ENCODE results near the gene SLC6A2. TPM values are rescaled to one million over a fixed set of nuclear protein-coding genes. Genes with fewer than 3 reads are reported as not detected.
"Not testable (repeated sequence)": the region's sequence is repeated elsewhere in the genome, so short reads cannot be mapped to it uniquely, and the experiment has no call there.

The SLC6A2 gene
- total RNA-seq, 2 donors from 2014 or later: 1.1 TPM; not detected in 1

- H3K27ac Mint-ChIP-seq: no peak overlapping the region
- no peaks in the 10 kb centered on the region for H3K36me3 ChIP-seq (ENCODE audit: control insufficient read depth, insufficient read depth, low read length)
- TF ChIP-seq CTCF (conservative IDR thresholded peaks at IDR 0.05): no peak
- H3K4me3 ChIP-seq (ENCODE audit: low read length): no peak overlapping the region
- no peak for DNase-seq
- H3K27ac ChIP-seq (ENCODE audit: low read depth, low read length): no peak overlapping the region
- H3K27me3 ChIP-seq (ENCODE audit: control insufficient read depth, insufficient read depth, low read length, poor library complexity, severe bottlenecking): peaks cover 15% of the 10 kb centered on the region
- no peak overlapping the region for H3K4me3 Mint-ChIP-seq
- no peaks in the 10 kb centered on the region for H3K4me1 ChIP-seq (ENCODE audit: control insufficient read depth, insufficient read depth, low read length)
- no peak overlapping the region for H3K9ac ChIP-seq (ENCODE audit: extremely low read depth, low read length, poor library complexity, severe bottlenecking)
- peaks cover 11% of the 10 kb centered on the region for H3K27me3 Mint-ChIP-seq (ENCODE audit: insufficient read depth)
- no peaks in the 10 kb centered on the region for H3K9me3 Mint-ChIP-seq
- no peaks in the 10 kb centered on the region for H3K4me1 Mint-ChIP-seq
- no peaks in the 10 kb centered on the region for H3K36me3 Mint-ChIP-seq (ENCODE audit: low read depth)
- no peaks in the 10 kb centered on the region for H3K9me3 ChIP-seq (ENCODE audit: control insufficient read depth, low read length)
- WGBS, 2 experiments (ENCODE audit: insufficient coverage in 1 of 2, insufficient read length in 1 of 2): 92 to 97% methylated on average over 4 of the region's 4 CpGs
Measured at GRCh38 chr16:55746081-55746480, 90.3 kb downstream of the SLC6A2 start.

GRCh38 chr16:55747785-55748184 lies 92.0 kb downstream of the SLC6A2 start:
- no peak overlapping the region for H3K4me3 ChIP-seq (ENCODE audit: low read length)
- peaks cover 15% of the 10 kb centered on the region for H3K27me3 ChIP-seq (ENCODE audit: control insufficient read depth, insufficient read depth, low read length, poor library complexity, severe bottlenecking)
- DNase-seq: no peak
- Mint-ChIP-seq H3K36me3 (ENCODE audit: low read depth) (no peaks in the 10 kb centered on the region), H3K9me3 (peaks cover 11% of the 10 kb centered on the region), H3K4me3 (no peak overlapping the region), H3K27ac (no peak overlapping the region), H3K4me1 (no peaks in the 10 kb centered on the region), H3K27me3 (ENCODE audit: insufficient read depth) (peaks cover 11% of the 10 kb centered on the region)
- no peak for TF ChIP-seq CTCF (conservative IDR thresholded peaks at IDR 0.05)
- H3K27ac ChIP-seq (ENCODE audit: low read depth, low read length): no peak overlapping the region
- peaks cover 5% of the 10 kb centered on the region for H3K9me3 ChIP-seq (ENCODE audit: control insufficient read depth, low read length)
- H3K36me3 ChIP-seq (ENCODE audit: control insufficient read depth, insufficient read depth, low read length): no peaks in the 10 kb centered on the region
- WGBS, 2 experiments (ENCODE audit: insufficient coverage in 1 of 2, insufficient read length in 1 of 2): 80% methylated on average over 3 of the region's 4 CpGs; no CpG with 5 or more reads in 1 of the 2 experiments
- H3K9ac ChIP-seq (ENCODE audit: extremely low read depth, low read length, poor library complexity, severe bottlenecking): no peak overlapping the region
- no peaks in the 10 kb centered on the region for H3K4me1 ChIP-seq (ENCODE audit: control insufficient read depth, insufficient read depth, low read length)

GRCh38 chr16:55752465-55753144 lies 96.8 kb downstream of the SLC6A2 start:
- H3K36me3 Mint-ChIP-seq (ENCODE audit: low read depth); H3K4me1 Mint-ChIP-seq; H3K4me3 Mint-ChIP-seq; H3K4me1 ChIP-seq (ENCODE audit: control insufficient read depth, insufficient read depth, low read length); H3K27me3 ChIP-seq (ENCODE audit: control insufficient read depth, insufficient read depth, low read length, poor library complexity, severe bottlenecking); H3K27ac ChIP-seq (ENCODE audit: low read depth, low read length); H3K4me3 ChIP-seq (ENCODE audit: low read length); H3K9ac ChIP-seq (ENCODE audit: extremely low read depth, low read length, poor library complexity, severe bottlenecking); DNase-seq; H3K36me3 ChIP-seq (ENCODE audit: control insufficient read depth, insufficient read depth, low read length): not testable (repeated sequence)
- WGBS, 2 experiments (ENCODE audit: insufficient coverage in 1 of 2, insufficient read length in 1 of 2): 80 to 83% methylated on average over 4 to 5 of the region's 5 CpGs
- Mint-ChIP-seq H3K9me3 (peaks cover 21% of the 10 kb centered on the region), H3K27ac (peak overlapping the region; percentile 71), H3K27me3 (ENCODE audit: insufficient read depth) (peaks cover 12% of the 10 kb centered on the region)
- peaks cover 16% of the 10 kb centered on the region for H3K9me3 ChIP-seq (ENCODE audit: control insufficient read depth, low read length)

- Mint-ChIP-seq H3K27me3 (ENCODE audit: insufficient read depth) (peaks cover 18% of the 10 kb centered on the region), H3K9me3 (peaks cover 21% of the 10 kb centered on the region), H3K27ac (peak overlapping the region; percentile 71)
- peaks cover 16% of the 10 kb centered on the region for H3K9me3 ChIP-seq (ENCODE audit: control insufficient read depth, low read length)
- not testable (repeated sequence) for H3K36me3 ChIP-seq (ENCODE audit: control insufficient read depth, insufficient read depth, low read length); H3K27me3 ChIP-seq (ENCODE audit: control insufficient read depth, insufficient read depth, low read length, poor library complexity, severe bottlenecking); H3K27ac ChIP-seq (ENCODE audit: low read depth, low read length); H3K4me1 ChIP-seq (ENCODE audit: control insufficient read depth, insufficient read depth, low read length); H3K36me3 Mint-ChIP-seq (ENCODE audit: low read depth); DNase-seq; H3K4me3 Mint-ChIP-seq; H3K9ac ChIP-seq (ENCODE audit: extremely low read depth, low read length, poor library complexity, severe bottlenecking); H3K4me1 Mint-ChIP-seq; H3K4me3 ChIP-seq (ENCODE audit: low read length)
- 89 to 92% methylated on average over 4 of the region's 4 CpGs for WGBS, 2 experiments (ENCODE audit: insufficient coverage in 1 of 2, insufficient read length in 1 of 2)
Measured at GRCh38 chr16:55753145-55753631, 97.4 kb downstream of the SLC6A2 start.

Other genes with a start within 250 kb of the SLC6A2 start
- gene MMP2, start 176.8 kb upstream of the SLC6A2 start, total RNA-seq: 10 to 100 TPM; 65.0 to 80.4 TPM
- 1 to 10 TPM; 6.4 to 6.8 TPM for gene LPCAT2, start 146.9 kb upstream of the SLC6A2 start, total RNA-seq
- gene CAPNS2, start 89.3 kb upstream of the SLC6A2 start, total RNA-seq: under 1 TPM; 0.26 to 0.35 TPM
- 1 to 10 TPM in 1 of 2 donors, not detected in 1; 1.3 TPM for gene CES1, start 177.1 kb downstream of the SLC6A2 start, total RNA-seq
- under 1 TPM in 1 of 2 donors, not detected in 1; 0.26 TPM for gene CES5A, start 219.4 kb downstream of the SLC6A2 start, total RNA-seq